Uterus (tissue), 2 donors: ENCODE measurements around the gene C15orf39.

Experiments
- CTCF ChIP-seq, 4 experiments: fragments of 200-600 bp in 2 of 4; fragments of 450-650 bp in 2 of 4; sonication (generic) in 2 of 4; IDR thresholded peaks; one replicate each; pipeline ENCODE4 v1.5.1; 2016 to 2019; ENCODE audit warnings: antibody characterized with exemption in 4 of 4, mild to moderate bottlenecking in 2 of 4, moderate library complexity in 1 of 4
- POLR2A ChIP-seq, 2 donors: fragments of 450-650 bp; IDR thresholded peaks; one replicate each; pipeline ENCODE4 v1.6.1; 2016; ENCODE audit warnings: antibody characterized with exemption in 2 of 2, mild to moderate bottlenecking in 1 of 2, moderate library complexity in 1 of 2

- TF ChIP-seq CTCF (IDR thresholded peaks at IDR 0.05) = no peak
- TF ChIP-seq POLR2A (IDR thresholded peaks at IDR 0.05) = no peak
These were observed 9.9 kb downstream of the C15orf39 start for GRCh38 chr15:75211436-75212199.
